Activated naive CD4-positive, alpha-beta T cell treated with anti-CD3 and anti-CD28 coated beads, Interleukin-2, amount 10 ng/mL, durations not matched to agents 7 days and 5 days (primary cell): Measurements from ENCODE around the gene HLA-E.
A peak's percentile ranks its signal among the peaks of the same experiment; 100 is the strongest.
"Not testable (repeated sequence)": the region's sequence is repeated elsewhere in the genome, so short reads cannot be mapped to it uniquely, and the experiment has no call there.

Experiments used
- CTCF ChIA-PET: fragments of 350-600 bp; sonication (Branson Sonifier 250); formaldehyde crosslinking; loops from one replicate; lab custom pipeline; 2021; ENCODE audit warnings: antibody characterized with exemption; lab: Charles Lee
- DNase-seq: peaks from one replicate; pipeline ENCODE4 v3.0.0-alpha.2; 2020
- H3K27ac Mint-ChIP-seq: one replicate; pipeline ENCODE4 v1.8.0; 2021; ENCODE audit warnings: mild to moderate bottlenecking, moderate library complexity, mixed read lengths
- H3K27me3 Mint-ChIP-seq: one replicate; pipeline ENCODE4 v1.8.0; 2021; ENCODE audit warnings: mild to moderate bottlenecking, mixed read lengths
- H3K36me3 Mint-ChIP-seq: one replicate; pipeline ENCODE4 v1.8.0; 2021; ENCODE audit warnings: mixed read lengths
- H3K4me1 Mint-ChIP-seq: one replicate; pipeline ENCODE4 v1.8.0; 2021; ENCODE audit warnings: mixed read lengths
- H3K4me3 Mint-ChIP-seq: one replicate; pipeline ENCODE4 v1.8.0; 2021; ENCODE audit warnings: mild to moderate bottlenecking, moderate library complexity, mixed read lengths
- H3K9me3 Mint-ChIP-seq: one replicate; pipeline ENCODE4 v1.8.0; 2021; ENCODE audit warnings: mixed read lengths

Gene HLA-E

DNA sequence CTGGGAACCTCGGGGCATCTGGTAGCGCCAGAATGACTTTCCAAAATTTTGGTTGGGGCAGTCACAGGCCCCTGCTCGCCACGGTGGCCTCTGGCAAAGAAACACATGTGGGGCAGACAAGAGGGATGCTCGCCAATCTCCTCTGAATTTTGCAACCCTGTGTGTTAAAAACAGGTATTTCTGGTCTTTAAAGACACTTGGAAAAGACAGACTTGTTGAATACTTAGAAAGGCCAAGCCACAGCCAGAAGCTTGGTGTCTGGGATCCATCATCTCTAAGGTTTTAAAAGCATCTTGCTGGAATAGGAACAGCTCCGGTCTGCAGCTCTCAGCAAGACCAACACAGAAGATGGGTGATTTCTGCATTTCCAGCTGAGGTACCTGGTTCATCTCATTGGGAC is 31.2 kb downstream of the HLA-E start:
- peaks cover 47% of the 10 kb centered on the region for H3K9me3 Mint-ChIP-seq
- CTCF ChIA-PET = no interaction called here
- H3K36me3 Mint-ChIP-seq = peaks cover 53% of the 10 kb centered on the region
- H3K27ac Mint-ChIP-seq = no peak overlapping the region
- peaks cover 5% of the 10 kb centered on the region for H3K27me3 Mint-ChIP-seq
- no peak for DNase-seq
- peaks cover 47% of the 10 kb centered on the region for H3K4me1 Mint-ChIP-seq
- no peak overlapping the region for H3K4me3 Mint-ChIP-seq

DNA sequence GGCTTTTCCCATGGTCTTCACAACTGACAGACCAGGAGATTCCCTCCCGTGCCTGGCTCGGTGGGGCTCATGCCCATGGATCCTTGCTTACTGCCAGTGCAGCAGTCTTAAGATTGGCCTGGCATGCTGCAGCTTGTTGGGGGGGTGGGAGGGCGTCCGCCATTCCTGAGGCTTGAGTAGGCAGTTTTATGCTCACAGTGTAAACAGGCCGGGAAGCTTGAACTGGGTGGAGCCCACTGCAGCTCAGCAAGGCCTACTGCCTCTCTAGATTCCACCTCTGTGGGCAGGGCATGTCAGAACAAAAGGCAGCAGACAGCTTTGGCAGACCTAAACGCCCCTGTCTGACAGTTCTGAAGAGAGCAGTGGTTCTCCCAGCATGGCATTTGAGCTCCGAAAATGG is 31.8 kb downstream of the HLA-E start:
- not testable (repeated sequence) for H3K4me3 Mint-ChIP-seq, H3K27me3 Mint-ChIP-seq, H3K27ac Mint-ChIP-seq, DNase-seq
- Mint-ChIP-seq H3K9me3 (peaks cover 49% of the 10 kb centered on the region), H3K36me3 (peaks cover 53% of the 10 kb centered on the region), H3K4me1 (peaks cover 45% of the 10 kb centered on the region)
- CTCF ChIA-PET = interaction anchor here (1.5 kb wide), 1 partner anchor 11 kb away, joined by 7 read pairs; no protein-coding TSS in a partner anchor

GRCh38 chr6:30521952-30522351 is 32.6 kb downstream of the HLA-E start:
- CTCF ChIA-PET = interaction anchor here (1.5 kb wide), 1 partner anchor 10 kb away, joined by 7 read pairs; no protein-coding TSS in a partner anchor

GRCh38 chr6:30526444-30526843 is 37.1 kb downstream of the HLA-E start:
- Mint-ChIP-seq H3K4me1 (peaks cover 52% of the 10 kb centered on the region), H3K27ac (peak overlapping the region; percentile 24), H3K36me3 (peaks cover 35% of the 10 kb centered on the region), H3K9me3 (peaks cover 33% of the 10 kb centered on the region)
- DNase-seq, H3K4me3 Mint-ChIP-seq, H3K27me3 Mint-ChIP-seq: not testable (repeated sequence)
- CTCF ChIA-PET = interaction anchor here (1.5 kb wide), 1 partner anchor 18 kb away, joined by 5 read pairs; no protein-coding TSS in a partner anchor

More at GRCh38 chr6:30521952-30522351, 32.6 kb downstream of the HLA-E start:
- H3K9me3 Mint-ChIP-seq = peaks cover 54% of the 10 kb centered on the region
- not testable (repeated sequence) for H3K4me3 Mint-ChIP-seq, DNase-seq, H3K27me3 Mint-ChIP-seq
- H3K4me1 Mint-ChIP-seq = peaks cover 44% of the 10 kb centered on the region
- H3K36me3 Mint-ChIP-seq = peaks cover 54% of the 10 kb centered on the region
- peak overlapping the region; percentile 5 for H3K27ac Mint-ChIP-seq

DNA sequence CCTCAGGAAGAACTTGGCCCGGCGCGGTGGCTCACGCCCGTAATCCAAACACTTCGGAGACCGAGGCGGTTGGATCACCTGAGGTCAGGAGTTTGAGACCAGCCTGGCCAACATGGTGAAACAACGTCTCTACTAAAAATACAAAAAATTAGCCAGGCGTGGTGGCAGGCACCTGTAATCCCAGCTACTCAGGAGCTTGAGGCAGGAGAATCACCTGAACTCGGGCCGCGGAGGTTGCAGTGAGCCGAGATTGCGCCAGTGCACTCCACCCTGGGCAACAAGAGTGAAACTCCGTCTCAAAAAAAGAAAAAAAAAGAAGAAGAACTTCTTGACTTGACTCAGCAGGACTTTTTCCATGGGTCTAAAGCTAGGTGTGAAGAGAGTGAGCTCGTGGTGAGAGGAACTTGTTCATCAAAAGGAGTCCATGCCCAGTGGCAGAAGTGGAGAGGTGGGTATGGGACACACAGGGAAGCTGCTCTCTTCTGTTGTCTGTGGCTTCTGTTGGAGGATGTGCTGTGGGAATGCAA is 40.1 kb downstream of the HLA-E start:
- CTCF ChIA-PET = interaction anchor here (0.7 to 6.1 kb wide), 10 partner anchors 11 to 103 kb away, joined by 3 to 96 read pairs (median 5); no protein-coding TSS in a partner anchor

GRCh38 chr6:30530014-30530413 is 40.7 kb downstream of the HLA-E start:
- CTCF ChIA-PET = interaction anchor here (1.0 to 6.1 kb wide), 9 partner anchors 13 to 104 kb away, joined by 3 to 96 read pairs (median 6); no protein-coding TSS in a partner anchor
- peaks cover 8% of the 10 kb centered on the region for H3K9me3 Mint-ChIP-seq
- DNase-seq = no peak
- peaks cover 63% of the 10 kb centered on the region for H3K4me1 Mint-ChIP-seq
- H3K27me3 Mint-ChIP-seq = no peaks in the 10 kb centered on the region
- H3K4me3 Mint-ChIP-seq = no peak overlapping the region
- peak overlapping the region; percentile 75 for H3K27ac Mint-ChIP-seq
- peaks cover 13% of the 10 kb centered on the region for H3K36me3 Mint-ChIP-seq

More for the DNA sequence above, 40.1 kb downstream of the HLA-E start:
- peak overlapping the region; percentile 75 for H3K27ac Mint-ChIP-seq
- not testable (repeated sequence) for H3K27me3 Mint-ChIP-seq, H3K4me3 Mint-ChIP-seq
- H3K9me3 Mint-ChIP-seq = peaks cover 13% of the 10 kb centered on the region
- peak; percentile 39 for DNase-seq
- peaks cover 18% of the 10 kb centered on the region for H3K36me3 Mint-ChIP-seq
- H3K4me1 Mint-ChIP-seq = peaks cover 63% of the 10 kb centered on the region

- peaks cover 7% of the 10 kb centered on the region for H3K27me3 Mint-ChIP-seq
- peak overlapping the region; percentile 54 for H3K4me3 Mint-ChIP-seq
- CTCF ChIA-PET = interaction anchor here (1.1 to 6.1 kb wide), 9 partner anchors 9 to 69 kb away, joined by 3 to 96 read pairs (median 21); no protein-coding TSS in a partner anchor
- H3K36me3 Mint-ChIP-seq = peaks cover 9% of the 10 kb centered on the region
- H3K27ac Mint-ChIP-seq = peak overlapping the region; percentile 90
- peaks cover 44% of the 10 kb centered on the region for H3K4me1 Mint-ChIP-seq
- no peaks in the 10 kb centered on the region for H3K9me3 Mint-ChIP-seq
- no peak for DNase-seq
Observed at GRCh38 chr6:30533460-30534294, 44.4 kb downstream of the HLA-E start.

DNA sequence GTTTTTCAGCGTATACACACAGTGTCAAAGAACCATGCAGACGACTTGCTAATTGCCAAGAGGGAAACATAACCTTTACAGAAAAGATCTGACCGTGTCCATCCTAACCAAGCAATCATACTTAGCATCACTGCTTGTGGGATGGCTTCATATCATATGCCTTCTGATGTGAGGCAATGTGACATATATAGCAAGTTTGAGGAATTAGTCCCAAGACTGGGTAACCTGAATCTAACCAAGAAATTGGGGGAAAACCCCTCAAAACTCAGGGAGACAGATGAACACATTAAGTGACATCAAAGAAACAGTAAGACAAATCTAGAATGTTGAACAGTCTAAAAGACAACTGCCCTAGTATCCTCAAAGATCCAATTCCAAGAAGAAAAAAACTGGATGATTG is 48.6 kb downstream of the HLA-E start:
- CTCF ChIA-PET = interaction anchor here (1.7 to 11.2 kb wide), 2 partner anchors 45 to 54 kb away, joined by 4 to 251 read pairs; no protein-coding TSS in a partner anchor
- peaks cover 26% of the 10 kb centered on the region for H3K4me1 Mint-ChIP-seq
- H3K9me3 Mint-ChIP-seq = no peaks in the 10 kb centered on the region
- no peak overlapping the region for H3K4me3 Mint-ChIP-seq
- no peak for DNase-seq
- no peaks in the 10 kb centered on the region for H3K36me3 Mint-ChIP-seq
- H3K27ac Mint-ChIP-seq = no peak overlapping the region
- peaks cover 7% of the 10 kb centered on the region for H3K27me3 Mint-ChIP-seq

GRCh38 chr6:30541515-30542403 is 52.5 kb downstream of the HLA-E start:
- CTCF ChIA-PET = interaction anchor here (0.6 to 11.2 kb wide), 31 partner anchors 7 to 546 kb away, joined by 3 to 251 read pairs (median 5); partner anchors contain the start of gene DHX16
- peak; percentile 87 for DNase-seq
- H3K27ac Mint-ChIP-seq = peak overlapping the region; percentile 93
- H3K9me3 Mint-ChIP-seq = no peaks in the 10 kb centered on the region
- peak overlapping the region; percentile 78 for H3K4me3 Mint-ChIP-seq
- peaks cover 37% of the 10 kb centered on the region for H3K4me1 Mint-ChIP-seq
- peaks cover 16% of the 10 kb centered on the region for H3K36me3 Mint-ChIP-seq
- H3K27me3 Mint-ChIP-seq = no peaks in the 10 kb centered on the region

DNA sequence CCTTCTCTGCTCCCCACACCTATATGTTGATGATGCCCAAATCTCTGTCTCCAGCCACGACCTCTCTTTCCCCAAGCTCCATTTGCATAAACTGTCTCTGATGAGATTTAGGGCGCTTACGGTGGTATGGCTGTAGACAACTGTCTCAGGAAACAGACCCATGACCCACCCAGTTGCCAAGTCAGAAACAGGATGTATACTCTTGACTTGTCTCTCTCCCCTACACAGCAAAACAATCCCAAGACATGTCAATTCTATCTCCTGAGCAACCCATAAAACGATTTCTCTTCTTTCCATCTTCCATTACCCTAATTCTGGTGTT is 53.1 kb downstream of the HLA-E start:
- H3K36me3 Mint-ChIP-seq = peaks cover 17% of the 10 kb centered on the region
- H3K9me3 Mint-ChIP-seq = no peaks in the 10 kb centered on the region
- peaks cover 37% of the 10 kb centered on the region for H3K4me1 Mint-ChIP-seq
- peak overlapping the region; percentile 93 for H3K27ac Mint-ChIP-seq
- H3K27me3 Mint-ChIP-seq = no peaks in the 10 kb centered on the region
- peak; percentile 59 for DNase-seq
- peak overlapping the region; percentile 78 for H3K4me3 Mint-ChIP-seq
- CTCF ChIA-PET = interaction anchor here (1.1 to 11.2 kb wide), 17 partner anchors 11 to 195 kb away, joined by 3 to 251 read pairs (median 10); partner anchors contain the start of gene DHX16

DNA sequence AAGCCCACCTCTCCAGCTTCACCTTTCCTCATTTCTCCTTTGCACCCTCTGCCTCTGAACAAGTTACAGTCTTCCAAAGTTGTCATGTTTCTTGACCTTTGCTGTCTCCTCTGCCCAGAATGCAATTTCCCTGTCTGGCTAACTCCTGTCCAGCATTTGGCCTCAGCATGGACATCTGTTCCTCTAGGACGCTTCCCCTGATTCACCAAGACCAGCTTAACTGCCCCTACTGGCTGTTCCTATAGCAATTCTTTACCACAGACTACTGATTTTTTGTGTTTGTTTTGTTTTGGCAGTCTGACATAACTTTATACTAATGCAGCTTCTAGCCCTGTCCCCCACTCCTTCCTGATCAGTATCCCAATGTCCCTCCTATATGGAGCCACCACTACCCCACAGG is 53.6 kb downstream of the HLA-E start:
- DNase-seq = no peak
- Mint-ChIP-seq H3K9me3 (no peaks in the 10 kb centered on the region), H3K4me1 (peaks cover 37% of the 10 kb centered on the region), H3K36me3 (peaks cover 17% of the 10 kb centered on the region), H3K27ac (peak overlapping the region; percentile 93), H3K27me3 (no peaks in the 10 kb centered on the region), H3K4me3 (peak overlapping the region; percentile 78)
- CTCF ChIA-PET = interaction anchor here (1.0 to 11.2 kb wide), 13 partner anchors 10 to 130 kb away, joined by 3 to 251 read pairs (median 12); partner anchors contain the start of gene DHX16
